Panc1 (cell line): ENCODE measurements around the gene TENT4B. TPM values are rescaled to one million over a fixed set of nuclear protein-coding genes. Genes with fewer than 3 reads are reported as not detected.

Experiments used
- ATAC-seq: fragments of 200-7000 bp; cut with Tn5 transposase; 2 replicates; pipeline ENCODE4 v1.9.1; 2020; ENCODE audit warnings: mild to moderate bottlenecking, moderate library complexity
- BruUV-seq: library from RNA; stranded (reverse); fragments of 400-500 nt; replicated peaks from 2 replicates; lab custom pipeline; 2021; lab: Mats Ljungman, UMichigan
- CTCF ChIA-PET: fragments of 300-600 bp; sonication (Branson Sonifier 250); formaldehyde crosslinking; loops from one replicate; lab custom pipeline; 2022; ENCODE audit warnings: antibody characterized with exemption; lab: Charles Lee
- POLR2A ChIA-PET: fragments of 300-600 bp; sonication (Branson Sonifier 250); formaldehyde crosslinking; loops from one replicate; lab custom pipeline; 2022; ENCODE audit warnings: antibody characterized with exemption; lab: Charles Lee
- DNase-seq: peaks from one replicate; pipeline ENCODE4 v3.0.0-alpha.2; 2010; ENCODE audit warnings: low read depth, low spot score
- H3K27ac ChIP-seq: 2 replicates; pipeline ENCODE4 v1.5.1; 2011; ENCODE audit warnings: mild to moderate bottlenecking, low read length, inconsistent platforms
- H3K27me3 ChIP-seq: fragments of 200-500 bp; sonication (Bioruptor generic); 2 replicates; pipeline ENCODE4 v1.6.0; 2014; ENCODE audit warnings: low read length, inconsistent platforms; ENCODE audit not compliant: control insufficient read depth, insufficient read depth
- H3K36me3 ChIP-seq: fragments of 200-500 bp; sonication (Bioruptor generic); 2 replicates; pipeline ENCODE4 v1.5.1; 2014; ENCODE audit warnings: inconsistent platforms, mild to moderate bottlenecking, low read length, moderate library complexity; ENCODE audit not compliant: control insufficient read depth, insufficient read depth
- H3K4me1 ChIP-seq: 2 replicates; pipeline ENCODE4 v1.5.1; 2011; ENCODE audit warnings: inconsistent platforms, mild to moderate bottlenecking, low read length, moderate library complexity; ENCODE audit not compliant: control insufficient read depth, insufficient read depth
- H3K4me3 ChIP-seq, 2 experiments: 2 replicates each; pipeline ENCODE4 v1.5.1; 2011 to 2012; ENCODE audit warnings: low read depth in 2 of 2, low read length in 2 of 2, mild to moderate bottlenecking in 2 of 2, inconsistent platforms in 1 of 2, moderate library complexity in 1 of 2
- H3K9me3 ChIP-seq: fragments of 200-500 bp; sonication (Bioruptor generic); 2 replicates; pipeline ENCODE4 v1.5.1; 2014; ENCODE audit warnings: low read depth, mild to moderate bottlenecking, inconsistent platforms, low read length, moderate library complexity; ENCODE audit not compliant: control insufficient read depth, insufficient read depth
- POLR2AphosphoS5 ChIP-seq: IDR thresholded peaks from 2 replicates; pipeline ENCODE4 v1.6.1; 2012; ENCODE audit warnings: mild to moderate bottlenecking, low read depth, low read length, moderate library complexity
- SIN3A ChIP-seq: IDR thresholded peaks from 2 replicates; pipeline ENCODE4 v1.6.1; 2012; ENCODE audit warnings: low read depth, mild to moderate bottlenecking, low read length, moderate library complexity, borderline replicate concordance; ENCODE audit not compliant: insufficient read depth
- TCF7L2 ChIP-seq: IDR thresholded peaks from 2 replicates; pipeline ENCODE4 v1.6.1; 2011; ENCODE audit warnings: mild to moderate bottlenecking, low read depth, low read length, inconsistent platforms
- in situ Hi-C: cut with HindIII; loops from 2 replicates; pipeline ENCODE4 v1.10.0; 2016; ENCODE audit warnings: low sequenced_read_pairs, low pct_unique_long_range_greater_than_20kb
- intact Hi-C: fragments of 100-400 bp; cut with micrococcal nuclease; formaldehyde crosslinking; loops from one replicate; pipeline ENCODE4 v1.10.0; 2022; ENCODE audit not compliant: unreplicated experiment
- total RNA-seq: library from RNA; stranded (reverse); gene quantifications from one replicate; pipeline ENCODE4 v1.2.1, GENCODE V29; 2021; ENCODE audit not compliant: unreplicated experiment
- TF ChIP-seq, protein P1 (sequence below): fragments of 450-650 bp; IDR thresholded peaks from 2 replicates; pipeline ENCODE4 v1.5.1; 2017; ENCODE audit warnings: mild to moderate bottlenecking
- TF ChIP-seq, protein P2 (sequence below), 2 experiments: IDR thresholded peaks; 2 replicates each; pipeline ENCODE4 v1.6.1; 2011 to 2012; ENCODE audit warnings: low read depth in 2 of 2, control low read depth in 1 of 2, low read length in 1 of 2, mild to moderate bottlenecking in 1 of 2, moderate library complexity in 1 of 2; ENCODE audit not compliant: insufficient read depth in 1 of 2

TENT4B gene
- total RNA-seq, 1 experiment from 2014 or later = 9.7 TPM

DNA sequence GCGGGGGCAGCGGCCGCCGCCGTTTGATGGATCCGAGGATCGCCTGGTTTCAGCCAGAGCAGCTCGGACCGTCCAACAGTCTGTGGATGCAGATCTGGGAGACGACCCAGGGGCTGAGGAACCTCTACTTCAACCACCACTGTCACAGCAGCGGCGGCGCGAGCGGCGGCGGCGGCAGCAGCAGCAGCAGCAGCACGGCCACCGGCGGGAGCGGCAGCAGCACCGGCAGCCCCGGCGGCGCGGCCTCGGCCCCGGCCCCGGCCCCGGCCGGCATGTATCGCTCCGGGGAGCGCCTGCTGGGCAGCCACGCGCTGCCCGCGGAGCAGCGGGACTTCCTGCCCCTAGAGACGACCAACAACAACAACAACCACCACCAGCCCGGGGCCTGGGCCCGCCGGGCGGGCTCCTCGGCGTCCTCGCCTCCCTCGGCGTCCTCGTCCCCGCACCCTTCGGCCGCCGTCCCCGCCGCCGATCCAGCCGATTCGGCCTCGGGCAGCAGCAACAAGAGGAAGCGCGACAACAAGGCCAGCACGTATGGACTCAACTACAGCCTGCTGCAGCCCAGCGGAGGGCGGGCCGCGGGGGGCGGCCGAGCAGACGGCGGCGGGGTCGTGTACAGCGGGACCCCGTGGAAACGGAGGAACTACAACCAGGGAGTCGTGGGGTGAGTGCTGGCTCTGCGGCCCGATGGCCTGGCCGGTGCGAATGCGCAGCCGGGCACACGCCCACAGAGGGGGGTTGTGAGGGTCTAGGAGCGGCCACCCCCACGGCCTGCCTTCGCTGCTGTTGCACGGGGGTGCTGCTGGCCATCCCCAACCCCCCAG lies 702 bp downstream of the TENT4B start:
- CTCF ChIA-PET = no interaction called here
- DNase-seq = no peak
- intact Hi-C loops = no loop called here

DNA sequence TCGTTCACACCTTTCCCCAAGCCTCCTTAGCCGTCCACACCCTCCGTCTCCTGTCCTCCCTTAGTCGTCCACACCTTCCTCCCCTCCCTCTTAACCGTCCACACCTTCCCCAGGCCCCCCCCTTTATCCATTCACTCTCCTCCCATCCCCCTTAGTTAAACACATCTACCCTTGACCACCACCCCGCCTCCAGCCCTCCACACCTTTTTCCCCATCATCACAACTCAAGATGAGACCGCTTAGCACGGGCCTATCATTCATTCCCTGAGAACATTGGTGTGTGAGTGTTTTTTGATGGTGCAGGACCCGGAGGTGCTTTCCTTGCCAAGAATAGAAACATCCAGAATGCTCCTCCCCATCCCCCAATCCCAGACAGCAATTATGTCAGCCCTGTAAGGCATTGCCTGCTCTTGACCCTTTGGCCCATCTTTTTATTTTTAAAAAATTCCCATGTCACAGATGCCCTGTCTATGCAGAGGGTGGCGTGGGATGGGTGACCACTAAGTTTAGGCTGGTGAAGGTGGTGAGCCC lies 1.4 kb downstream of the TENT4B start:
- CTCF ChIA-PET = no interaction called here

More for the DNA sequence above, 702 bp downstream of the TENT4B start:
- Histone ChIP-seq H3K4me3 (peak overlapping the region; percentile 63 to 66), H3K27me3 (no peaks in the 10 kb centered on the region), H3K9me3 (no peaks in the 10 kb centered on the region), H3K27ac (peak overlapping the region; percentile 63; the same call in 1 of the 2 replicates), H3K4me1 (peaks cover 6% of the 10 kb centered on the region), H3K36me3 (no peaks in the 10 kb centered on the region)
- TF ChIP-seq, protein P1, sequence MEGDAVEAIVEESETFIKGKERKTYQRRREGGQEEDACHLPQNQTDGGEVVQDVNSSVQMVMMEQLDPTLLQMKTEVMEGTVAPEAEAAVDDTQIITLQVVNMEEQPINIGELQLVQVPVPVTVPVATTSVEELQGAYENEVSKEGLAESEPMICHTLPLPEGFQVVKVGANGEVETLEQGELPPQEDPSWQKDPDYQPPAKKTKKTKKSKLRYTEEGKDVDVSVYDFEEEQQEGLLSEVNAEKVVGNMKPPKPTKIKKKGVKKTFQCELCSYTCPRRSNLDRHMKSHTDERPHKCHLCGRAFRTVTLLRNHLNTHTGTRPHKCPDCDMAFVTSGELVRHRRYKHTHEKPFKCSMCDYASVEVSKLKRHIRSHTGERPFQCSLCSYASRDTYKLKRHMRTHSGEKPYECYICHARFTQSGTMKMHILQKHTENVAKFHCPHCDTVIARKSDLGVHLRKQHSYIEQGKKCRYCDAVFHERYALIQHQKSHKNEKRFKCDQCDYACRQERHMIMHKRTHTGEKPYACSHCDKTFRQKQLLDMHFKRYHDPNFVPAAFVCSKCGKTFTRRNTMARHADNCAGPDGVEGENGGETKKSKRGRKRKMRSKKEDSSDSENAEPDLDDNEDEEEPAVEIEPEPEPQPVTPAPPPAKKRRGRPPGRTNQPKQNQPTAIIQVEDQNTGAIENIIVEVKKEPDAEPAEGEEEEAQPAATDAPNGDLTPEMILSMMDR = no peak
- TF ChIP-seq POLR2AphosphoS5 (no peak), SIN3A (no peak), TCF7L2 (no peak)
- TF ChIP-seq, protein P2, sequence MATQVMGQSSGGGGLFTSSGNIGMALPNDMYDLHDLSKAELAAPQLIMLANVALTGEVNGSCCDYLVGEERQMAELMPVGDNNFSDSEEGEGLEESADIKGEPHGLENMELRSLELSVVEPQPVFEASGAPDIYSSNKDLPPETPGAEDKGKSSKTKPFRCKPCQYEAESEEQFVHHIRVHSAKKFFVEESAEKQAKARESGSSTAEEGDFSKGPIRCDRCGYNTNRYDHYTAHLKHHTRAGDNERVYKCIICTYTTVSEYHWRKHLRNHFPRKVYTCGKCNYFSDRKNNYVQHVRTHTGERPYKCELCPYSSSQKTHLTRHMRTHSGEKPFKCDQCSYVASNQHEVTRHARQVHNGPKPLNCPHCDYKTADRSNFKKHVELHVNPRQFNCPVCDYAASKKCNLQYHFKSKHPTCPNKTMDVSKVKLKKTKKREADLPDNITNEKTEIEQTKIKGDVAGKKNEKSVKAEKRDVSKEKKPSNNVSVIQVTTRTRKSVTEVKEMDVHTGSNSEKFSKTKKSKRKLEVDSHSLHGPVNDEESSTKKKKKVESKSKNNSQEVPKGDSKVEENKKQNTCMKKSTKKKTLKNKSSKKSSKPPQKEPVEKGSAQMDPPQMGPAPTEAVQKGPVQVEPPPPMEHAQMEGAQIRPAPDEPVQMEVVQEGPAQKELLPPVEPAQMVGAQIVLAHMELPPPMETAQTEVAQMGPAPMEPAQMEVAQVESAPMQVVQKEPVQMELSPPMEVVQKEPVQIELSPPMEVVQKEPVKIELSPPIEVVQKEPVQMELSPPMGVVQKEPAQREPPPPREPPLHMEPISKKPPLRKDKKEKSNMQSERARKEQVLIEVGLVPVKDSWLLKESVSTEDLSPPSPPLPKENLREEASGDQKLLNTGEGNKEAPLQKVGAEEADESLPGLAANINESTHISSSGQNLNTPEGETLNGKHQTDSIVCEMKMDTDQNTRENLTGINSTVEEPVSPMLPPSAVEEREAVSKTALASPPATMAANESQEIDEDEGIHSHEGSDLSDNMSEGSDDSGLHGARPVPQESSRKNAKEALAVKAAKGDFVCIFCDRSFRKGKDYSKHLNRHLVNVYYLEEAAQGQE (IDR thresholded peaks at IDR 0.05; ENCODE audit: insufficient read depth in 1 of 2, low read depth in 2 of 2, low read length in 1 of 2) = no peak
- no TSS peak for BruUV-seq
- in situ Hi-C loops = no loop called here
- ATAC-seq = peak; percentile 23
- POLR2A ChIA-PET = no interaction called here

More for the DNA sequence above, 1.4 kb downstream of the TENT4B start:
- H3K36me3 ChIP-seq = no peaks in the 10 kb centered on the region
- no peaks in the 10 kb centered on the region for H3K9me3 ChIP-seq
- peak overlapping the region; percentile 63 to 66 for H3K4me3 ChIP-seq
- H3K27ac ChIP-seq = peak overlapping the region; percentile 63
- DNase-seq (no peak), ATAC-seq (no peak)
- peaks cover 6% of the 10 kb centered on the region for H3K4me1 ChIP-seq
- no TSS peak for BruUV-seq
- TF ChIP-seq POLR2AphosphoS5 = no peak
- no peak for TF ChIP-seq TCF7L2
- no peak for TF ChIP-seq SIN3A
- TF ChIP-seq, protein P2 (IDR thresholded peaks at IDR 0.05; ENCODE audit: insufficient read depth in 1 of 2, low read depth in 2 of 2, low read length in 1 of 2) = no peak
- TF ChIP-seq, protein P1 = no peak
- no peaks in the 10 kb centered on the region for H3K27me3 ChIP-seq
- in situ Hi-C loops = no loop called here
- POLR2A ChIA-PET = no interaction called here
- intact Hi-C loops = no loop called here
